SIG-M5 treated with dmso at 0.1 percent for 504 hours (cell line): ENCODE measurements around the gene CST7.

Experiments used
- DNase-seq: peaks from one replicate; lab custom pipeline; 2025; ENCODE audit not compliant: unreplicated experiment; lab: John Stamatoyannopoulos, UW

The CST7 gene

DNA sequence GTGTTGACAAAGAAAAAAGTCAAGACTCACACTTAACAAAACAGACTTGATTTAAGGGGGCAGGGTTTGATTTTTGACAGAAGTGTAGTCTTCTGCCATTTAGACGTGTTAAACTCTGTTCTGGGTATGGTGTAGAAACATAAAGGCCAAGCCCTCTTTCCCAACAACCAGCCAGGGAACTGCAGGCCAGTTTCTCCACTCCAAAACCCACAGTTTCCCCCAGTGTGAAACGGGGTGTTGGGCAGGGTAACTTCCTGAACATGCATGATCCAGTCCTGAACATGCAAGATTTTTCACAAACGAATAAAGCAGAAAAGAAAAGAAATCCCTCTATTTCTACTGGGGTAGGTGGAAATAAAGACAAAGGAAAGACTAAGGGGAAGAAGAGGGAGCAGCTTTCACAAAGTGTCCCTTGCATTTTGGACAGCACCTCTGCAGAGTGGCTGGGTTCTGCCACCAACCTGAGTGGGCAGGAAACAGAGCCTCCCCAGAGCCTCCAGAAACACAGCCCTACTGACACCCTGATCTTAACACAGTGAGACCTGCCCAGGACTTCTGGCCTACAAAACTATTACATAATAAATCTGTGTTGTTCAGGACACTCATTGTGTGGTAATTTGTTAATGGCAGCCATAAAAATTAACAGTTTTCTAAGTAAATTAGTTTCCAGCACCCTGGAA, 36.0 kb downstream of the CST7 start:
- DNase-seq = peak; percentile 39

DNA sequence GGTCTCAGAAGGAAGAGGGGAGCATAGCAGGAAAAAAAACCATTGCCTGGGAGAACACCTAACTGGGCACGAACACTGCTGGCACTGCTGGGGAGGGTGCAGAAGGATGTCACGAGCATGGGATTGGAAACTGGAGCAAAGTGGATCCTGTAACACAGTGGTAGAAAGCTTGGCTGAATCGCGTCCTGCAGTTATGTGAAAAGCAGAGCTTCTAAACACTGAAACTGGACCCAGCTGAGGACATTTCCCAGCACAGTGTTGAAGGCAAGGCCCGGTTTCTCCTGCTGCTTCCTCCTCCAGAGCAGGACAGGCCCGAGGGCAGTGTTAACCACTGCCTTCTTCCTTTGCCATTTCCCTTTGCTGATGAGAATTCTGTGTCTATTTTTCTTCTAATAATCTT, 36.7 kb downstream of the CST7 start:
- no peak for DNase-seq

DNA sequence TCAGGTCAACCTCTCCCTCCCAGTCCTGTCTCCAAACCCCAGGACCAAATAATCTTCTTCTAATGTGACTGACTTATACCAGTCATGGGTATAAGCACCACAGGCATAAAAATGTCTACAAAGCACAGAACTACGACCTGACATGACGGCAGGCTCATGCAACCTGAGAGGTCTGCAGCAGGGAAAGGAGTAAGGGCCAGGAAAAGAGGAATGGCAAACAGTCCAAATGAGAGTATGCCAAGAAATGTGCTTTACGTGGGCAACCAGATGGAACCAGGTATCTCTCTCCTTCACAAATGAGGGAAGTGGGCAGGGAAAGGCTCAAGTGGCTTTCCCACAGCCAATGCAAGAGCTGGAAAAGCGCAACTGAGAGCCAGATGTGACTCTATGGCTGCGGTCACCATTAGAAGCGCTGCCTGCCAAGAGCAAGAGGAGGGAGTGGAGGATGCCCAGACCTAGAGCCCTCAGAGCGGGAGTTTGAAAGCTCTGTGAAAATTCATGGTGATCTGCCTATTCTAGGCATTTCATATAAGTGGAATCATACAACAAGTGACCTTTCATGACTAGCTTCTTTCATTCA, 37.5 kb downstream of the CST7 start:
- DNase-seq = no peak

DNA sequence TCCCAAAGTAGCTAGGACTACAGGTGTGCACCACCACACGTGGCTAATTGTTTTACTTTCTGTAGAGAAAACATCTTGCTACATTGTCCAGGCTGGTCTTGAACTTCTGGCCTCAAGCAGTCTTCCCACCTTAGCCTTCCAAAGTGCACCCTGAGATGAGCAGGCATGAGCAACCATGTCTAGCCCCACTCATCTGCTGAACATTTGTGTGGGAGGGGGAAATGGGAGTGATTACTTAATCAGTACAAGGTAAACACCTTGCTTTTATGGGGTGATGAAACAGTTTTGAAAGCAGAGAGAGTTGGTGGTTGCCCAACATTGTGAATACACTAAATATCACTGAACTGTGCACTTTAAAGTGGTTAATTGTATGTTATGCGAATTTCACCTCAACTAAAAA, 38.2 kb downstream of the CST7 start:
- peak; percentile 18 for DNase-seq

DNA sequence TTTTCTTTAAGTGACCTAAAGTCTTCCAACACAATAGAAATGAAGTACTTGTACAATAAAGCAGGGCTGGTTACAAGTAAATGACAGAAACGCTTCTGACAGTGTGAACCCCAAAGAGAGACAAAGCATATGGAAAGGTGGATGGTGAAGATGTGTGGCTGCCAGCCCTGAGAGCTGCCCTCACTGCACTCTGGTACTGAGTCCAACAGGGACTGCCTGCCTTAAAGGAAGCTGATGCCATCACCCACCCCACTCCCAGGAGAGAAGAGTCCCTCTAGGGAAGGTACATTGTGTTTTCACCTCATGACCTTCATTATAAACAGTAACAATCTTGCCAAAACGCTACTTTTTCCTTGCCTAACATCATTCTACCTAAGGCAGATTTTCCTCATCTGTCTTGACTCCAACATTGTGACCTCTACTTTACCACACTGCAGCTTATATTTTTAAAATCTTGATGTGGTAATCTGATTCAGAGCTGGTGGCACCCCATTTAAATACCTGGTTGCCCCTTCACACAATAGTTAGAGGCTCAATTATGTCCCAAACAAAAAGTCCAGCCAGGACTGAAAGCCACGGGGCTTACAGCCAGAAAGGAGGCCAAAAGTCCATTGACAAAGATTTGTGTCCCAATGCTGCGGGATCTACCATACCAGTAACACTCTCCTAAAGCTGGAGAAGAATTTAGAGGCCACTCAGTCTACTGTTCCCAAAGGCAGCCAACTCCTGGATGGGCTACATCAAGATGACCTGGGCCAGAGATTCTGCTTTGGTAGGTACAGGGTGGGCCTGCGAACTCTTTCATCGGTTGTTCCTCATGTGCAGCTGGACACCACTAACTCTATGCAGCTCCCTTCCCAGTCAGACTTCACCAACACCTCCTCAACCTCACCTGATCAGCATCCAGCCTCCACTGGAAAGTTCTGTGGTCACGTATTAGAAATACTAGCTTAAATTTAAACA, 39.1 kb downstream of the CST7 start:
- no peak for DNase-seq

DNA sequence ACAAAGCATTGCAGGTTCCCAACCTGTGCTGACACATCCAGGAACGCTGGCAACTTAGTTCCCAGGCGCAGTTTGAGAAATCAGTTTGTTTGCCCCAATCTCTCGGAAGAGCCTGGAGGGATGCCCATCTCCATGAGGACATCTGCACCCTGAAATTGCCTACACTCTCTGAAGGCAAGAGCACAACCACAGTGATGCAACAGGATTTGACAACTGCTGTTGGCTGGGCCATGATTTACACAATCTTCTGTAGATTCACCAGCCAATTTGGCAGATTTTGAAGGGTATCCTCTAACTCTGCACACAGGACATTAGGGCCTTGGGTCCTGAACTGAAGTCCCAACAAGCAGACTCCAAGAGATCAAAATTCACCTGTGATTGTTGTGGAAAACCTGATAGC, 40.1 kb downstream of the CST7 start:
- DNase-seq = peak; percentile 7

DNA sequence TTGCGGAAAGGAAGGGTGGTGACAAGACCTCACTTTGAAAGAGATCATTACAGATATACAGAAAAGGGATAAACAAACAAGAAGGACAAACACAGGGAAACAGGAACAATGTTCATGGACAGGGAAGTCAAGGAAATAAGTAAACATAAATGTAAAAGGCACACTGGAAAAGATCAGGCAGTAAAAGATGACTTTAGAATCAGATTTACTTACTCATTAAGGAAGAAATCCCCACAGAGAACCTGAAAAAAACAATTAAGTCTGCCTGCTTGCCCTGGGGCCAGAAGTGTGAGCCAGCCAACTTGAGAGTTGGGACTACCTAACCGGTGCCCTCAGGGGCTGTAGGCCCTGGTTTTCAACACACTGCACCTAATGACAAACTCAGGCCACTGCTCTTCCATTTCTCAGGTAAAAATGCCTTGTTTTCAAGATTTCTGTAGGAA, 41.8 kb downstream of the CST7 start:
- DNase-seq = peak; percentile 10

DNA sequence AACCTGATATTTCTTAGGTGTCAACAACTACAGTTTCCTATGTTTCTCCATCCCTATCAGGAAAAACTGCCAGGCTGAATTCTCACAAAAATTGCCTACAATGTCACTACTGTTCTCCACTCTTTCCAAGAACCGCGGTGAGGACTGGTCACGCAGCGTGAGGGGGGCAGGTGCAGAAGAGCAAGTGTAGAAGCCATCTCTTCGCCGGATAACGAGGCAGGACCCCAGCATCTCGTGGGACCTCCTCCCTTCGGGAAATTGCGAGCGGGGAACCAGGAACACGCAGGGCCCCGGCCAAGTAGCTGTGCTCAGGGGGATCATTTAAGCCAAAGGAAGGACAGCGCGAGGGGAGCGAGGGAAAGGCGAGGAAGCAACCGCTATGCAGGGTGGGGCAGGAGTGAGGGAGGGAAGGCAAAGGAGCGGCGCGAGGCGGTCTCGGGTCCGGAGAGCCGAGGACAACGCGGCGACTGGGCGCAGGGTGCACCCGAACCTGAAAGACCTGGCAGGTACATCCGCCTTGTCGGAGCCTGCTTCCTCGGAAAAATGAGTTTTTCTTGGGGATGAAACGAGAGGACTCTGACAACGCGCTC, 42.9 kb downstream of the CST7 start:
- DNase-seq = no peak

DNA sequence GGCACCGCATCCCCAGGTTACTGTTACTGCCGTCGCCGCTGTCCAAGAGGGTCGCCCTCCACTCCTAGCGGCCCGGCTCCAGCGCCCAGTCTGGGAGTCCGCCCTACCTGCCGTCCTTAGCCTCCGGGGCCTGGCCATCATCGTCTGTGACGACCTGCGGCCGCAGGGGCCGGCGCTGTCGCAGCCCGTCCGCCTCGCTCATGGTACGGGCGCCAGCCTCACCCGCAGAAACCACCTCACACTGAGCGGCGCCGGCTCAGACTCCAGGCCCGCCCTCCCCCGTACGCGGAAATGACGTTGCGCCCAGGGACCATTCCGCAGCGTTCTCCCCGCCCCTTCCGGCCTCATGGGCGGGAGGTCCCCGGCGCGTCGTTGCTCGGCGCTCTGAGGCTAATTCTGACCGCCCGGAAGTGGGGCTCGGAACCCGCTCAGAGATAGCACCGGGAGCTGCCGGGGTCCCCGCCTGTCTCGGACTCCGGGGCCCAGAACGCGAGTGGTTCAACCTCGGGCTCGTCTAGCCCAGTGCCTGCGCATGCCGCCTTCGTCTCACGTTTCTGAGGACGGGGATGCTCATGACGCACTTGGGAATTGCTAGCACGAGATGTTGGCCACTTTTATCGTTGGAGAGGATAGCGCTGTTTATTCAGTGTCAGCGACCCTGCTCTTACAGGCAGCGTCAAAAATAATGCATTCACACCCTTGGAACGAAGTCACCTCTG, 43.6 kb downstream of the CST7 start, which contains the start of gene APMAP:
Gene APMAP, minus strand, starts transcription at position 265 of the 719 bp plus-strand sequence. Its CDS starts 63 bp downstream, at position 202.
- DNase-seq = peak; percentile 94

DNA sequence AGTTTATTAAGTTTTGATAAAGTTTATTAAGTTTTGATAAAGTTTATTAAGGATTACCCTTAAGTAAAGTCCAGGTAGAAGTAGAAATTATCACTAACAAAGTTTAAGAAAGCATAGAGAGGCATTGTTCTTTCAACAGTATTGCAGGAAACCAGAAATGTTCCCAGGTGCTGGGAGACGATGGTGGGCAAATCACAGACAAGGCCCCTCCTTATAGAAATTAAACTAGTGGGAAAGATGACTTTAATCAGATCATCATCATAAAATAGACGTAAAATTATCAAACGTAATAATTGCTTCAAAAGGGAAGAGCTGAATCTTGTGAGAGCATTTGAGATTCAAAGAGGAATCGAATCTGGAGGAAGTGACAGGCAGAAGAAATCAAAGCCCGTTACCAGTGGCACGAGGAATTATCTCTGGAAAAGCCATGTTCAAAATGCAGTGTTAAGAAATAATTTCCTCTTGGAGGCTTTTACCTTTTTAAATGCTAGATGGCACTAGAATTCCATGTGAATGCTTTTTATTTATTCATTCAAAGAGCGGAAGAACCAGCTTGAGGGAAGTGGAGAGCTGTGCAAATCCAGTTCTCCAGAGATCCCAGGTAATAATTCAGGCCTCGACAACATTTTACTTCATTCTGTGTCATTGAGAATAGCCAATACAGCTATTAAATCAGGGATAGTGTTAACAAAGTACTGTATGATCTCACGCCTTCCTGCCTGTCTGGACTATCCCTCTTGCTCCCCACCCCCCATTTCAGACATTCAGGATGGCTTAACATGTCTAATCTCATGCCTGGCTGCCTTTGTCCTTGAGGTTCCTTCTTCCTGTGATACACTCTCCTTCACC, 44.5 kb downstream of the CST7 start:
- DNase-seq = peak; percentile 41

DNA sequence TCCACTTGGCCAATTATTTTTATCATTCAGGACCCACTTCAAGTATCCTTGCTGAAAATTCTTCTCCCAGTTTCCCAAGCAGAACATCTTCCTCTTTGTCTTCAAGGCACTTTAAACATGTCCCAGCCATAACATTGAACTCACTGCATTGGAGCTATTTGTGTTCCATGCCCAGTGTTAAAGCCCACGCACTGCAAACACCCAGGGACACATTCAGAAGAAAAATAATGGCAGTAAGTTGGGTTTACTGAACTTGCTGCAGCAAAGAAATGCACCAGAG, 45.1 kb downstream of the CST7 start:
- no peak for DNase-seq

DNA sequence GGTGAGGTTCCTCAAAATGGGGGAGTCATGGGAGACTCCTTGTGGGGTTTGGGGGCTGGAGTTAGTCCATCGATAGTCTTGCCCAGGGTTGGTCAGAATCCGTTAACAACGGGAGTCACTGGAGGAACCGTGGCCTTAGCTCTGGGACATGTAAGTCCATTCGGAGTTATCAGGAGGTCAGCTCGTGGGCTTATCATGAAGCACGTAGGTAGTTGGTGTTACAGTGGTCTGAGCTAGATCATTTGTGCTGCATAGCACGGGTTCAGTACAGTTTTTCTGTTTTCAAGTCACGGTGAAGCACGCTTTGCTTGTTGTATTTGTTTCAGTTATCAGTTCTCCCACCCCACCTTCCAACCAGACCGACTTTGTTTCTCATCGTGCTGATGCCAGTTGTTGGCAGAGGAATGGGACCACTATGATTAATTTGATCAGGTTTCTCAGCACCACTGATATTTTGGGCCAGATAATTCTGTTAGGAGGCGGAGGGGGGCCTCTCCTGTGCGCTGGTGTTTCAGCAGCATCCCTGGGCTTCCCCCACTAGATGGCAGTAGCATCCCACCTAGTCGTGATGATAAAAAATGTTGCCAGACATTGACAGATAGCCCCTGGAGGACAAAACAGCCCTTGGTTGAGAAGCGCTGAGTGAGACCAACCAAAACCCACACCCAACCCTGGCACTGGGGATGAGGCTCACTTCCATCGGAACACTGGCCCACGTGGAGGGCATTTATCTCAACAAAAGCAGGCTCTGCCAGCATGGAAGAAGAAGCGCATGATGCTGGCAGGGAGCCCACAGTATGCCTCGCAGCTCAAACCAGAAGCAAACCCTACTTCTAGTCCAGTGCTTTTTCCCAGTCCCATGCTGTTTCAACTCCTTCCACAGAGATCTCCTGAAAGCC, 45.6 kb downstream of the CST7 start:
- peak; percentile 75 for DNase-seq

DNA sequence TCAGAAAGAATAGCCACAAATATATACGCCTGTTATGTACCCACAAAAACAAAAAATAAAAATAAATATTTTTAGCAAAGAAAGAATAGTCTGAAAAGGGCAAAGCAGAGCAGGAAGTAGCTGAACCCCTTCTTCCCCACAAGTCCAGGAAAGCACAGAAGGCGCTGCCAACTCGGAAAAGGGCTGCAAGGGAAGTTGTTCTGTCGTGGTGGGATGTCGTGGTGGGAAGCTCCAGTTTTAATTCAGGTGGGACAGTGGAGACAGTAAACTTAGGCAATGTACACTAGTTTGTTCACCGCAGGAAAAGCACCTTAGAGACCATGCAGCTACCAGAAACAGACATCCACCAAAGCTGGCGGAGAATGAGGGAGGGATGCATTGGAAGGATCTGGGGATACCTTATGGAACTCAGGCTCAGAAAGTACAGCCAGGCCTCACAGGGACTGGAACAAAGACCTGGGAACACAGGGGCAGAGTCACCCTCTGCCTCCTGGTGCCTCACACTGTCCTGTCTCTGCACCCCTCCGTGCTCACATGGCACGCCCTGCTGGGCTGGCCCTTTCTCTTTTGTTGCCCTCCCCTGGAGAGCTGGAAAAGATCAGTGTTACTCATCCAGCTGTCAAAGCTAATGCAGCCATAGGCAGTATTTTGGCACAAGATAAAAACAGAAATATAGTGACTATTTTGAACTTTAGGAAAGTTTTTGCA, 46.8 kb downstream of the CST7 start:
- no peak for DNase-seq

DNA sequence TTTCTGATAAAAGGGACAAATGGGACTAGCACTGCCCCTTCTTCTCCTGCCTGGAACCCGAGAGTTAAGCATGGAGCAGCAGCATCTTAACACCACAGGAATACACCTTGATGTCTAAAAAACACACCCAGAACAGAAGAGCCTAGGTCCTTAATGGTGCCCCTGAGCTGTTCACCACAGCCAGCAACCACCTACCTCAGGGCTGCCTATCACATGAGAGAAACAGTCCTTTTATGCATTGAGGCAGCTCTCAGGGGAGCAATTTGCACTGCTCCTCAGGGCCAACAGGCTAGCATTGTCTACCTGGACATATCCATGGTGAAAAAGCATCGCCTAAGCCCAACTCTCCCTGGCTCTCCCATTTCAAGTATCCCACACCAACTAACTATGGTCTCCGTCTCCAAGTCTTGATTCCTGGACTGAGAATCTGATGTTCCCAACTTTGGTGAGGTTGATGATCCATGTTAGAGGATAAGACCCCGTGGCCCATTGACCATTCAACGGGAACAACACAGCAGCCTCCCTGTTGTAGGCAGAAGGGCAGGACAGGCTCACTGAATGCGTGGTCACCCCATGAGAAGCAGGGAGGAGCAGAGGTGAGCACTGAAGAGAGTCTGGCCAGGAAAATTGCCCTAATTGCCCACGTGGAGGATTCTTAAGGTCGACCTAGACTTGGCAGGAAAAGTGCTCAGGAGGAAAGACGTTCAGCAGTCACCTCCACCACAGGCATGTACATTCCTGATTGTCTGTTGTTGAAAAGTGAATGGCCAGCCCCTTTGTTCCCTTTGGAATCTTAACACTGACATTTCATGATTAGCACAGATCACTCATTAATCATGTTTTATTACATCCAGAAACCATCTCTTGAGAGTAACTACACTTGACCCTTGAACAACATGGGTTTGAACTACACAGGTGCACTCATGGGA, 47.6 kb downstream of the CST7 start:
- no peak for DNase-seq

DNA sequence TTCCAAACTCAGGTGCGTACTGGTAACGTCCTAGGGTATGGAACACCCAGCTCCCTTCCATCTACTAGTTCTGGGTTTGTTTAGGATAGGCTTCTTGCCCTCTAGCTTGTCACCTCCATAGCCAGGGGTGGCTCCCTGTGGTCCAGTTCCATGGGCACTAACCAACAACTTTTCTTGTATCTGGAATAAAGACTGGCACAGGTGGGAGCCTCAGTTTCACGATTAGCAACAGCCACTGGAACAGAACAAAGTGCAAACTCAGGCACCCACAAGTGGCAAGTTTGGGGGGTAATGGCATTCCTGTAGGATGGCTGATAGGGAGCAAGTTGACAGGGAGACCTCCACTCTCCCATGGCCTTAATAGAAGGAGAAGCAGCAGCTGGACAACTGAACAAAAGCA, 49.1 kb downstream of the CST7 start:
- DNase-seq = no peak

DNA sequence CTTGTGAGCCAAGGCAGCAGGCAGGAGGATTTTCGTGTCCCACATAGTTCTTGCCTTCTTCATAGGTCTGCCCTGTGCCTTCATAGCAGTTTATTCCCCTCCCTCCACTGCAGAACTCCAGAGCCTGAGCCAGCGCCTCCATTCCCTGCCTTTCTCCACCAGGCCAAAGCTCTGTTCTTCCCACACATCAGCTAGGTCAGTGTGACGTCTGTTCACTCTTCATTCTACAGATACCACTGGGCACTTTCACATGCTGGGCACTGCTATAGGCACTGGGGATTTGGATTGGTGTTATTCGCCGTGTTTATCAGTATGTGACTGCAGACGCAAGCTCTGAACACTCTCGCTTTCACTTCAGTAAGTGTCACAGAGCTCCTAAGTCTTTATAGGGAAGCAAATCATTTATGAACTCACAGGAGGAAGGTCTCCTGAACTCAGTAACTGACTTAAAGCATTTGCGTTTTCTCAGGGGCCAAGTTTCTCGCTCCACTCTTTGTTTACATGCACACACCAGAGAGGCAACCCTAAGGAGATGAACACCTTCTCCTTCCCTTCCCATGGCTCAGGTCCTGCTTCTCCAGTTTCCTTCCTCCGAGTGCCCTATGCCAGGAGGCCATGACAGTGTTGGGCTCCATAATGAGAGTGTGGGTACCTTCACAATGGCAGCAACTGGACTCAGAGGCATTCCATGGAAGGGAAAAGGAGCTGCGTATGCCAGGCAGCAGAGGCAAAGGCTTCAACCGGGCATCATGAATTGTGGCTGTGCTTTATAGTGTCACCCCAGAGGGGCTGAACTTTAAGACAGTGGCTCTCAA, 49.8 kb downstream of the CST7 start:
- DNase-seq = peak; percentile 37
